HG02938 (cell line): ENCODE results near the gene ALDH1L1.
"Not testable (repeated sequence)": the region's sequence is repeated elsewhere in the genome, so short reads cannot be mapped to it uniquely, and the experiment has no call there.

Experiments used
- ATAC-seq: cut with Tn5 transposase; IDR thresholded peaks from one replicate; pipeline ENCODE4 v1.9.1; 2021; ENCODE audit warnings: mild to moderate bottlenecking, moderate library complexity; ENCODE audit not compliant: unreplicated experiment

ALDH1L1 gene

DNA sequence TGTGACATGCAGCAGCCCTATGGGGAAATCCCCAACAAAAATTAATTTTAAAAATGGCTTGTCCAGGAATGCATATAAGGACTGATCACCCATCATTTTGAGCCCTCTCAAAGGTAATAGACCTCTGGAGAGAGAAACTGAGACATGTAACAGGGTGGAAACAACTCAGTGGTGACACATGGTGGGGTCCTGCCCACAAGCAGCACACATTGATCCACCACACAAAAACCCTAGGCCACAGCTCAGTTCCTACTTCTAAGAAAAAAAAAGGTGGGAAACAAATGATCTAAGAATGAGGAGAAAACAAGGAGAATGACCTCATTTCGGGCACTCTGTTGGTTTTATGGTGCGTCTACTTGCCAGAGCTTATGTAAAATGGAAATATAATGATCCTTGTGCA lies 94.5 kb downstream of the ALDH1L1 start:
- ATAC-seq, result no peak

DNA sequence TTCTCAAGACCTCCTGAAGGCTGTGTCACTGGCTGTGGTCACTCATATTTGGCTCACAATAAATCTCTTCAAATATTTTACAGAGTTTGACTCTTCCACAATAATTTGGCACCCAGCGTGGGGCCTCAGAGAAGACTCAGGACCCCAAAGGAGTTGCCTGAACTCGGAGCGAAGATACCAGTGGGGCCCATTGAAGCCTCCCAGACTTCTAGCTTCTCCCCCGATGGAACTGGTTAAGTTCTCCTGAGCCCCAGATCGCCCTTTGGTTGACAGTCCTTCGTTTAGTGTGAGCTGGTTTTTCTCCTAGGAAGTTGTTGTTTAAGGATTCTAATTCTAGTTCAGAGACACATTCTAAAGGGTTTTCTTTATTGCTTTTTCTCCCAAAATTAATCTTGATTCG lies 95.1 kb downstream of the ALDH1L1 start:
- no peak for ATAC-seq

DNA sequence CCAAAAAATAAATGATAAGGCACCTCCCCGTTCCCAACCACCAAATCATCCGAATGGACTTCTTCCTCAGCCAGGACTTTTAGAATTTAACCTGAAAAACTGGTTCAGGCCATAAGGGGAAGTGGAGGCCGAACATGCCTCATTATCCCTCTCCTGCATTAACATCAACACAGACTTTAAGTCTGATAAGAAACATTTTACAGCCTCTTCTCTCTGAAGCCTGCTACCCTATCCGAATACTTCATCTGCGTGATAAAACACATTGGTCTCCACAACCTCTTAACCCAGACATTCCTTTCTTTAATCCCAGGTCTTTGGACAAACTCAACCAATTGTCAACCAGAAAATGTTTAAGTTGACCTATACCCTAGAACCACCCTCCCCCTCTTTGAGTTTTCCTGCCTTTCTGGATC lies 95.6 kb downstream of the ALDH1L1 start:
- no peak for ATAC-seq

DNA sequence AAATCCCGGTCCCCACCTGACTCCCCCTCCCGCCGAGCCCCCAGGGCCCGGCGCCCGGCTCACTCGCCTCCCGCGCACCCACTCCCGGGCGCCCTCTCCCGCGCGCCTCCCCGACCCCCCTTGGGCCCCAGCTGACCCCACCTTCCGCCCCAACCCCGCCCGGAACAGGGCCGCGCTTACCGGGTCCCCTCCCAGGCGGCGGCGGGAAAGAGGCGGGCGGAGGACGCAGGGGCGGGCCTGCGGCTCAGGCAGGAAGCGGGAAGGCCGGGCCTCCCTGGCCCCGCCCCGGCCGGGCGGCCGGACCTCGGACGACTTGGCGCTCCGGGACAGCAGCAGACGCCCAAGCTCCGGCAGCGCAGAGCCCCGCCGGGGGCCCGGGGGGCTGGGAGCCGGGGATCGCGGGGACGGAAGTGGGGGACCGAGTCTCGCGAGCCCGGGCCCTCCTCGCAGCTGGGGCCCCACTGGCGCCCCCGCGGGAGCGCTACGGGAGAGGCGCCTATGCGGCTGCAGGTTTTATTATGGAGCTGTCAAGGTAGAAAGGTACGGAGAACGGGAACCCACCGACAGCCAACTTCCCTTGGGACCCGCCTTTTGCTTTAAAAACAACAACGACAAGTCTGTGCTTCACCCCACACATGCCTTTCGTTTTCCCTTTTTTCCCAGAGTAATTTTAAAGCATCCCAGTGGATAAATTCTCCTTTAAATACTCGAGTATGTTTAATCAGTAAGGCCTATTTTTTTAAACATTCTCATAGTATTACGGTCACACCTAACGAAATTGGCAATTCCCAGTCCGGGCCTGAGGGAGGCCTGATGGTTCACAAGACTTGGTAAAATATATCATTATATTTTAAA lies 96.2 kb downstream of the ALDH1L1 start, which contains the start of gene SLC41A3:
Gene SLC41A3, minus strand, starts transcription at position 212 of the 855 bp plus-strand sequence. CDS start 15,905 bp downstream, outside the sequence.
- ATAC-seq, result peak; percentile 73

DNA sequence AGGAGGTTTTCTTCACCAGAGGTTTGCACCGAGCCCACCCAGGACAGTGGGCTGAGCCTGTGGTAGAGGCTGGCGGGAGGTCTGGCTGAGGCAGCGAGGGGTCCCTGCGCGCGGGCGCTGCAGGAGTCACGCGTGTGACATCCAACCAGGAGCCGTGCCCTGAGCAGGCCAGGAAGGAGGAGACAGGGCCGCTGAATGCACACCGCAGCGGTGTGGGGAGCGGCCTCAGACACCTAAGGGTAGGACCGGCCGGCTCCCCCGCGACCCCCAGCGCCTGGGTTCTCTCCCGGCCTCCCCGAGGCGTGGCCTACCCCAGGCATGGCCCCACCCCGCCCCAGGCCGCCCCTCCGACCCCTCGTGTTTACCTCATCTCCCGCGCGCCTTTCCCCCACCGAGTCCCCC lies 96.9 kb downstream of the ALDH1L1 start:
- ATAC-seq, result peak; percentile 49

DNA sequence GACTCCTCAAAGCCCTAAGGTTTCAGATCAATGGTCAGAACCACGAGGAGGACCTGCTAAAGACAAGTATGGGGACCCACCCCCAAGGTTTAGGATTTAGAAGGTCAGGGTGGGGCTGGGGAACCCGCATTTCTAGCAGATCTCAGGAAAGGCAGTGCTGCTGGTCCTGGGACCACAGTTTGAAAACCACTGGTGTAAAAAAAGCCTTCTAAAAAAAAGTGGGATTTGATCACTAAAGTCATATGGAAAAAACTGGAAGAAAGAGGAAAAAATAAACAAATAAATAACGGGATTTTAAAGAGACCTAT lies 97.3 kb downstream of the ALDH1L1 start:
- ATAC-seq, result no peak

DNA sequence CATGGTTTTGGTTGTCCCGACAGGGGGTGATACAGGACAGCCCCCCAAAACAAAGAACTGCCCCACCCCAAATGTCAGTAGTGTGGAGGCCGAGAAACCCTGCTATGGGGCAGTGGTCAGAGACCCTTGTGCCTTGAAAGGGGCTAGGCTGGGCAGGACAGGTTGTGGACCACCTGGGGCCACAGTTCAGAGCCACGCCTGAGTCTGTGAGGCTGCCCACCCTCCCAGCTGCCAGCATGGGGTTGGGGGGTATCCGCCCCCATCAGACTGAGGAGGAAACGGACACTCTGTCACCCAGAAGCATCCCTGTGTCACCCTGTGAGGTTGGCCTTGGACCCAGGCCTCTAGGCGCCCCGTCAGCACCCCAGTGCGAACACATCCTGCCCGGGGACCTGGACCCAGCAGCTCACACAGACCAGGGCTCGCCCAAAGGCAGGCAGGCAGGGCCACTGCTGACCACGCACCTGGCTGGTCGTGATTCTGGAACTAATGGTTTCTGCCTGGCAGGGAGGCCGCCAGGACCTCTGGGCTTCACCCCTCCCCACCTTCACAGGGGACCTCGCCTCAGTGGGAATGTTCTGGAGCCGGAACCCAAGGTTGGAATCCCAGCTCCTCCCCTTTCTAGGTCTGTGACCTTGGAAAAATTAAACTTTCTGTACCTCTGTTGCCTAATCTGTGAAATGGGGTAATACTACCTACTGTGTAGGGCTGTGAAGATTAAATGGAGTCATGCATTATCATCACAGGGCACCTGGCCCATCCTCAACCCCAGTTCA lies 97.8 kb downstream of the ALDH1L1 start:
- no peak for ATAC-seq

DNA sequence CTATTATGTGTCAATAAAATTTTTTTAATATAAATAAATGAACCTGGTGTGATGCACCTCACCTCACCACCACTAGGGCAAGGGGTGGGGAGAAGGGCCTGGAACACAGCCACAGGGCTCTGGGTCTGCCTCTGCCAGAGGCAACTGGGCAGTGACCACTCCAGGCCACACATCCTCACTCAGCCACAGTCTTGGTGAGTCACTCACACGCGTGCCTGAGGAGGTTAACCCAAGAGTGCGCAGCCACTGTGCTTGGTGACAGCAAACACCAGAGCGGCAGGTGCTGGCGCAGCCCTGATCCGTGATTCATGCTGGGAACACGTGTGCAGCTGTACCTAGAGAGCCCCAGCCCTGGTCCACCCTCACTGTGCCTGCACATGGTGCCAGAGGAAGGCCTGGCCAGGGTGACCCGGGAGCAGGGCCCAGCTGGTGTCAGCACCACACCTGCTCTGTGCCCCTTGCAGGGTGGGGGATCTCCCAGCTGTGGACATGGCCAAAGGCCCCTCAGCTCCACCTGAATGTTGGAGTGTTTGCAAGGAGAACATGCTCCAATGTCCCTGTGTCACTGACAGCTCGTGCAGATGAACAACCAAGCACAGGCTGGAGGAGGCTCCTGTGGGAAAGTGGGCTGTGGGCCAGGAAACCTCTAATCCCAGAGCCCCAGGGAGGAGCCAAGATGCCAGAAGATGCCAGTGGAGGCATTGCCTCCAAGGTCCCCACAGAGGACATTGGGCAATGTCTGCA lies 98.6 kb downstream of the ALDH1L1 start:
- ATAC-seq, result no peak

DNA sequence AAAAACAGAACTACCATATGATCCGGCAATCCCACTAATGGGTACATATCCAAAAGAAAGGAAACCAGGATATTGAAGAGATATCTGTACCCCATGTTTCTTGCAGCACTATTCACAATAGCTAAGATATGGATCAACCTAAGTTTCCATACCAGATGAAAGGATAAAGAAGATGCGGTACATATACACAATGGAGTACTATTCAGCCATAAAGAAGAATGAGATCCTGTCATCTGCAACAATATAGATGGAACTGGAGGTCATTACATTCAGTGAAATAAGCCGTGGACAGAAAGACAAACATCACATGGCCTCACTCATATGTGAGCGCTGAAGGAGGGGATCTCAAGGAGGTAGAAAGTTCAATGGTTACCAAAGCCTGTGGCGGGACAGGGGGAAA lies 99.4 kb downstream of the ALDH1L1 start:
- no peak for ATAC-seq

DNA sequence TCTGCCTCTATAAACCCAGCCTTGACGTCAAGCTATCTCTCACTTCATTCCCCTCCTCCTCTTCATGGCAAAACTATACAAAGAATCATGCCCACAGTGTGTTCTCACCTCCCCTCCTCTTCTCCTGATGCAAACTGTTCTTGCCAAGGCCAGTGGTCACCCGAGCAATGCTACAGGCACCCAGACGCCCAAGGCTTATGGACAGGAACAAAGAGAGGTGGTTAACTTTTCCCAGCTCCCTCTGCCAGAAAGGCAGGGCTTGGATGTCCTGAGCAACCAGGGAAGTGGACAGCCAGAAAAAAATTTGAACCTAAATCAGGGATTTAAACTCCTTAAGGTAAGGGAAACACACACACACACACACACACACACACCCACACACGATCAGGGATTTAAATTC lies 101.5 kb downstream of the ALDH1L1 start:
- ATAC-seq, result no peak

DNA sequence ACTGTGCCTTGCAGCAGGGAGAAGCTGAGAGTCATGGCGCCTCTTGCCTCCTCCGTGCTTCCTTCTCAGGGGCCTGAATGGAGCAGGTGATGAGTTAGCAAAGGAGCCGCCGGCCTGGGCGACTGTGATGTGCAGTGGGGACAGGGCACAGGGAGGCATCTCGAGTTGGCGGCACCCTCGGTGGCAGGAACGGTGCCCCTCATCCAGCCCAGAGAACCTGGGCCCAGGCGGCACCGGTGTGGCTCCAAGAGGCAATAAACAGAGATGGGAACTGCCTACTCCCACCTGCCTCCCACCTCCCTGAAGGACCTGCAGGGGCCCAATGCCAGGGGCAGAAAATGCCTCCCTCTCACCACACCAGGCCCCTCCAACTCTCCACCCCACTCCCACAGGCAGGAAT lies 102.6 kb downstream of the ALDH1L1 start:
- no peak for ATAC-seq

DNA sequence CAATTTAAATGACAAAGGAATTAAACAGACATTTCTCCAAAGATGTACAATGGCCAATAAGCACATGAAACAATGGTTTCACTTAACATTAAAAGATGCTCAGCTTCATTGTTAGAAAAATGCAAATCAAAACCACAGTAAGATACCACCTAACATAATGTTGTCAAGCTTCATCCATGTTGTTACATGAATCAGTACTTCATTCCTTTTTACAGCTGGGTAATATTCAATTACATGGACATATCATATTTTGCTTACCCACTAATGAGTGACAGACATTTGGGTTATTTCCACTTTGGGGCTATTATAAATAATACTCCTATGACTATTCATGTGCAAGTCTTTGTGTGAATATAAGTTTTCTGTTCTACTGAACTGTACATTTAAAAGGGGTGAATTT lies 104.2 kb downstream of the ALDH1L1 start:
- no peak for ATAC-seq

DNA sequence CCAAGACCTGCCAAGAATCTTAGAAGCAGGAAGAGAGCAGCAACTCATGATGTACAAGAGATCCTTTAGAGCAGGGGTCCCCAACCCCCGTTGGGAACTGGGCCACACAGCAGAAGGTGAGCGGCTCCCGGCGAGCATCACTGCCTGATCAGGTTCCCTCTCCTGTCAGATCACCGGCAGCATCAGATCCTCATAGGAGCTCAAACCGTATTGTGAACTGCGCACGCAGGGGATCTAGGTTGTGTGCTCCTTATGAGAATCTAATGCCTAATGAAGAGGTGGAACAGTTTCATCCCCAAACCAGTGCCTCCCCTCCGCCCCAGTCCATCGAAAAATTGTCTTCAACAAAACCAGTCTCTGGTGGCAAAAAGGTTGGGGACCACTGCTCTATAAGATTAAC lies 110.2 kb downstream of the ALDH1L1 start:
- ATAC-seq, result no peak

DNA sequence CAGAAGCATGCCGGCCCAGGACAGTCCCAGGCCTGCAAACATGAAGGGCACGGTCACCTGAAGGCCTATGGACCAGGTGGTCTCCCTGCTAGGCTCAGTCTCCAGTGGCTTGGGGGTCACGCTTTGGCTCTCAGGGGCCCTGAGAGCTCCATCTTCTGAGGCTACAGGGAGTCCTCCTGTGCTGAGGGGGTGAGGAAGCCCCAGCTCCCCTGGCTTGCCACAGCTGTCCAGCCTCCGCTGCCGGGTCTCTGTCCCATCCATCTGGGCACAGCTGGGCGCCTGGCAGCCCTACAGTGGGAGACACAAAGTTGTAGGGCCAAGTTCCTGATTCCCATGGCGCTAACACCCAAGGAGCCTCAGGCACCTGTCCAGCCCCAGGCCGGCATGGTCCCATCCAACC lies 112.4 kb downstream of the ALDH1L1 start:
- ATAC-seq, result no peak

DNA sequence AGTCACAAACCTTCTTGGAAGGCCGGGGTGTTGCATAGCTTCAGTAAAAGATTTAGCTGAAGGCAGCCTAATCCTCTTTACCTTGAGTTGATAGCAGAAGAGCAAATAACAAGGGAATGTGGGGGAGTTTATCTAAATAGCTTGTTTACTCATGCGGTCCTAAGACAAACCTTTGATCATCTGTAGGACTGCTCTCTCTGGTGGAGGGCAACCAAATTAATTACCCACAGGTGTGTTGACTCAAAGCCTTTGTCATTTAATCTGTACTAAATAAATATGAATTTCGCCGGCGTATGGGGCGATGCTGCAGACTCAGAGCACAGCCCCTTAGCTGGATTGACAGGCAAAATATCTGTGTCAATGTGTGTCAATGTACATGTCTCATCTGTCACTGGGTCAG lies 113.7 kb downstream of the ALDH1L1 start:
- not testable (repeated sequence) for ATAC-seq

DNA sequence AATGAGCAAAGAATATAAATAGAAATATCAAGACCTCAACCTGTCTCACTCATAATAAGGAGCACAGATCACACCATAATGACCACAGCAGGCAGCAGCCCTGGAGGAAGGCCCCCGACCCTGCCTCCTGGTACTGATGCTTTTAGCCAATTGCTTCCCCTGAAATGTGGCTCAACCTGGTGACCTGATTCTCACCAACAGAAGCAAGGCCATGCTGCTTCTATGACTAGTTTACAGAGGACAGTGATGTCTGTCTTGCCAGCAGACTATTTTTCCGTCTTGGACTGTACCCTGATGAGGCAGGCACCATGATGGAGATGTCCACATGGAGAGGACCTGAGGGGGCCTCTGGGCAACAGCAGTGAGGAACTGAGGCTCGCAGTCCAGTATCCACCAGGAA lies 114.5 kb downstream of the ALDH1L1 start:
- no peak for ATAC-seq

DNA sequence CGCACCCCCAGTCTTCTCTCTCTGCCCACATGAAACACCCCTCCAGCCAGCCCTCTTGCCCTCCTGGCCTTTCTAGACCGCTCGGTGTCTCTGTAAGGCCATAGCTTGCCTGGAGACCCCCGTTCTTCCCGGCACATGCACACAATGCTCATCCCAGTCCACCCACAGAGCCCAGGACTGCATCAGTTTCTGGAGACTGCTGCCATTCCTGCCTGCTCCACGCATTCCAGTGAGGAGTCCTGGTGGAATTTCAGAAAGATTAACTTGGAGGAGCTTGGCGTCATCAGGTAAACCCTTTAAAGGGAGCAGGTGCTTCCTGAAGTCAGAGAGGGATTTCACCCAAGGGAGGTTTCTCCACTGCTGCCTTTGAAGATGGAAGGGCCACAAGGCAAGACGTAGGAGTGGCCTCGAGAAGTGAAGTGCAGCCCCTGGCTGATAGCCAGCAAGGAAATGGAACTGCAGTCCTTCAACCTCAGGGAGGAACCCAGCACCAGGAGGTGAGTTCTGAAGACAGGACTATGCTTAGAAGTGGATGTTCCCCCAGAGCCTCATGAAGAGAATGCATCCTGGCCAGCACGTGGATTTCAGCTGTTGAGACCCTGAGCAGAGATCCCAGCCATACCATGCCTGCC lies 115.6 kb downstream of the ALDH1L1 start:
- no peak for ATAC-seq

DNA sequence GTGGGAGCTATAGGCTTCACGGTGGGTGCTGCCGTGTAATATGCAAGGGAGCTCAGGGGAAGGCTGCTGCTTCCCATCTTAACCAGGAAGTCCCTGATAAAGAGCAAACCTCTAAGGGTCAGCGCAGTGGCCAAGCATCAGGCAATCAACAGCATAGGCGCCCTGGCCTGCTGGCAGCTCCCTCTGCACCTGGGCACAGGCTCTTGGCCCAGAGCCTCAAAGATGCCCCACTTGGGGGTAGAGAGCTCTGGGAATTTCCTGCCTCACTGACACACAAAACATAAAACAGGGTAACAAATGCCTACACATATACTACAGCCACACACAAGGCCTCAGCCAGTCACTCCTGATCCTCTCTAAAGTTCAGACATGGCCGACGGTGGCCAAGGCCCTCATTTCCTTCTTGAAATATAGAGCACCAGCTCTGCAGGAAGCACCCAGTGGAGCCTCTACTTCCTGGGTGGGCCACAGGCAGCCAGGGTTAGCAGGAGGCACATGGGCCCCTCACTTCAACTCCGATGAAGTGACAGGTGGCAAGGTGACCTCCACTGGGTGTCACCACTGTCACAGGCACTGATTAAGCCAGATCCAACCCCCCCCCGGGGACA lies 116.9 kb downstream of the ALDH1L1 start:
- ATAC-seq, result no peak

DNA sequence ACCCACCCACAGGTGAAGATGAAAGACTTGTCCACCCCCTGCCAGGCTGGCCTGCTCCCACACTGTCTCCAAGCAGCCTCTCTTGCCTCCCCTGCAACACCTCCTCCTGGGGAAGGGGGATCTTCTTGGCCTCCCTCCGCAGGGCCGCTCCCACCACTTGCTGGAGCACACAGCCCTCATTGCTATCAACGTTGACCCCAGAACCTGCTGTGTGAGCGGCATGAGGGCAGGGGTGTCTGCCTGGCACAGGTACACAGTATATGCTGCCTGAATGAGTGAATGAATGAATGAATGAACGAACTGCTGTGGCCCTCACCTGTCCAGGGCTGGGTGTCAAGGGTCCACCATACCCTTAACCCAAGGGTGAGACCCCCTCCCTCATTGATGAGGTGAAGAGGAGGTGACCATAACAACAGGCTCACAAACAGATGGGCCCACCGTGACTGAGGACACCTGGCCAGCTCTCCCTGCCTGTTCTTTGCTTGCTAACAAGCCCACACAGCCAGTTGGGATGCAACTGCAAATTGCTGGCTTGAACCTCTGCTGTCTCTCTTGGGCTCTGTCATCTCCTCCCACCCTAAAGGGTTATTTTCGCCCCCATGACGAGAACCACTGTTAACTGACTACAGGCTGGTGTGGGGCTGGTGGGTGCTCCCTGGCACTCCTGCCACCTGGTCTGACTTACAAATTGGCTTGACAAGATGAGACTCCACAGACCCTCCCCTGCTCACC lies 118.9 kb downstream of the ALDH1L1 start:
- no peak for ATAC-seq

DNA sequence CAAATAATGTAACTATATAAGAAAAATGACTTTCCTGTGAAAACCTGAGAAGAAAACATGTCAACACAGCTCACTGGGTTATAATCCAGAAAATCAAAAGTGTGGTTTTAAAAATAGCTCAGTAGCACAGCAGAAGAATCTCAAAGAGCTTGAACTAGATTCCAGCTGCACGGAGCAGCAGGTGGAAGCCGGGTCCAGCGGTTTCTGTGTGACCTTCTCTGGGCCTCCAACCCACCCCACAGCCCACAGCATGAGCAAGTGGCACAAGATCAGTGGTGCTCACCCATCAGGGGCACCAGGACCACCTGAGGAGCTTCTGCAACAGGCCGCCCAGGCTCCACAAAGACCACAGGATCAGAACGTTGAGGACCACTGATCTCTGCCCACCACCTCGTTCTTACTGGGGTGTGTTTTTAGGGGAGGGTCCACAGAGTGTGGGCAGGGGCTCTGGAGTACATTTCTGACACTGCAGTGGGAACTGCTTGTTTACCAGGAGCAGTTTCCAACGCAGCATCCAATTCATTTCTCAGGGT lies 119.7 kb downstream of the ALDH1L1 start:
- no peak for ATAC-seq
